ENCODE data around the gene OCLN. TPM values are rescaled to one million over a fixed set of nuclear protein-coding genes. Genes with fewer than 3 reads are reported as not detected.

Gene OCLN
- total and polyA plus RNA-seq, 9 of the 15 experiments (the other 6 are each of a cell fraction or from before 2014, with no cell fraction given): 0.05 to 0.29 (median 0.15) TPM

DNA sequence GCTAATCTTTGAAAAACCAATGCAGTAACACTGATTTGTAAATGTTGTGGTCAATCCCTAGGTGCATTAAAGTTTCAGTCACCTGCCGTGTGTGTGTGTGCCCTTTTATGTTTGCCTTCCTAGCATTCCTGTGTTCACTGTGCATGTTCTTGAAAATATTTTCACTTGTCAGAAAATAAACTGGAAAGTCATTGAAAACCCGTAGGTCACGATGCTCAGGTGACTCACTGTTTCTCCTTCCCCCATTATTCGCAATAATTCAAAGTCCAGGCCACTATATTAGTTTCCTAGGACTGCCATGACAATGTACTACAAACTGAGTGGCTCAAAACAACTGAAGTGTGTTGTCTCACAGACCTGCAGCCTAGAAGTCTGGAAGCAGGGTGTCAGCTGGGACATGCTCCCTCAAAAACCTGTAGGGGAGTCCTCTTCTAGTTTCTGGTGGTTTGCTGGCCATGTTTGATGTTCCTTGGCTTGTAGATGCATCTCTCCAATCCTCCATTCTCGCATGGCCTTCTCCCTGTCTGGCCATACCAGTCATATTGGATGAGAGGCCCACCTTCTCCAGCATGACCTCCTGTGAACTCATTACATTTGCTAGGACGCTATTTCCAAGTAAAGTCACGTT is 48.3 kb upstream of the OCLN start:
- H3K27me3 ChIP-seq (ENCODE audit: control insufficient read depth in 2 of 2, insufficient read depth in 2 of 2, low read length in 2 of 2): no peaks in the 10 kb centered on the region
- H3K4me2 ChIP-seq (ENCODE audit: insufficient read depth, low read length): no peak overlapping the region
- no peaks in the 10 kb centered on the region for H3K79me2 ChIP-seq (ENCODE audit: control insufficient read depth, insufficient read depth, low read length)
- H3K9me3 ChIP-seq (replicated peaks; ENCODE audit: control insufficient read depth, insufficient read depth, low read depth, low read length): no peaks in the 10 kb centered on the region
- no peaks in the 10 kb centered on the region for H3K9me1 ChIP-seq (ENCODE audit: control insufficient read depth, insufficient read depth, low read length)
- in situ Hi-C loops (cut with MboI): no loop called here
- no peak overlapping the region for H3K27ac ChIP-seq (ENCODE audit: extremely low read depth, low read depth, low read length)
- WGBS (ENCODE audit: insufficient coverage, low coverage, missing lambda C conversion rate): 24% methylated on average over 7 of the region's 7 CpGs
- no peak overlapping the region for H3K4me3 ChIP-seq
- TF ChIP-seq HDAC1 (IDR thresholded peaks at IDR 0.05) (no peak), RBM17 (IDR thresholded peaks at IDR 0.05; ENCODE audit: borderline replicate concordance, low read depth, low read length) (no peak), ZNF707 (CRISPR knock-in tag; conservative IDR thresholded peaks at IDR 0.05) (no peak)
- TF ChIP-seq, protein P1, sequence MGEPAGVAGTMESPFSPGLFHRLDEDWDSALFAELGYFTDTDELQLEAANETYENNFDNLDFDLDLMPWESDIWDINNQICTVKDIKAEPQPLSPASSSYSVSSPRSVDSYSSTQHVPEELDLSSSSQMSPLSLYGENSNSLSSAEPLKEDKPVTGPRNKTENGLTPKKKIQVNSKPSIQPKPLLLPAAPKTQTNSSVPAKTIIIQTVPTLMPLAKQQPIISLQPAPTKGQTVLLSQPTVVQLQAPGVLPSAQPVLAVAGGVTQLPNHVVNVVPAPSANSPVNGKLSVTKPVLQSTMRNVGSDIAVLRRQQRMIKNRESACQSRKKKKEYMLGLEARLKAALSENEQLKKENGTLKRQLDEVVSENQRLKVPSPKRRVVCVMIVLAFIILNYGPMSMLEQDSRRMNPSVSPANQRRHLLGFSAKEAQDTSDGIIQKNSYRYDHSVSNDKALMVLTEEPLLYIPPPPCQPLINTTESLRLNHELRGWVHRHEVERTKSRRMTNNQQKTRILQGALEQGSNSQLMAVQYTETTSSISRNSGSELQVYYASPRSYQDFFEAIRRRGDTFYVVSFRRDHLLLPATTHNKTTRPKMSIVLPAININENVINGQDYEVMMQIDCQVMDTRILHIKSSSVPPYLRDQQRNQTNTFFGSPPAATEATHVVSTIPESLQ (CRISPR knock-in tag; IDR thresholded peaks at IDR 0.05): no peak
- TF ChIP-seq, protein P2, sequence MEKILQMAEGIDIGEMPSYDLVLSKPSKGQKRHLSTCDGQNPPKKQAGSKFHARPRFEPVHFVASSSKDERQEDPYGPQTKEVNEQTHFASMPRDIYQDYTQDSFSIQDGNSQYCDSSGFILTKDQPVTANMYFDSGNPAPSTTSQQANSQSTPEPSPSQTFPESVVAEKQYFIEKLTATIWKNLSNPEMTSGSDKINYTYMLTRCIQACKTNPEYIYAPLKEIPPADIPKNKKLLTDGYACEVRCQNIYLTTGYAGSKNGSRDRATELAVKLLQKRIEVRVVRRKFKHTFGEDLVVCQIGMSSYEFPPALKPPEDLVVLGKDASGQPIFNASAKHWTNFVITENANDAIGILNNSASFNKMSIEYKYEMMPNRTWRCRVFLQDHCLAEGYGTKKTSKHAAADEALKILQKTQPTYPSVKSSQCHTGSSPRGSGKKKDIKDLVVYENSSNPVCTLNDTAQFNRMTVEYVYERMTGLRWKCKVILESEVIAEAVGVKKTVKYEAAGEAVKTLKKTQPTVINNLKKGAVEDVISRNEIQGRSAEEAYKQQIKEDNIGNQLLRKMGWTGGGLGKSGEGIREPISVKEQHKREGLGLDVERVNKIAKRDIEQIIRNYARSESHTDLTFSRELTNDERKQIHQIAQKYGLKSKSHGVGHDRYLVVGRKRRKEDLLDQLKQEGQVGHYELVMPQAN (IDR thresholded peaks at IDR 0.05; ENCODE audit: borderline replicate concordance): no peak
- TF ChIP-seq, protein P3, sequence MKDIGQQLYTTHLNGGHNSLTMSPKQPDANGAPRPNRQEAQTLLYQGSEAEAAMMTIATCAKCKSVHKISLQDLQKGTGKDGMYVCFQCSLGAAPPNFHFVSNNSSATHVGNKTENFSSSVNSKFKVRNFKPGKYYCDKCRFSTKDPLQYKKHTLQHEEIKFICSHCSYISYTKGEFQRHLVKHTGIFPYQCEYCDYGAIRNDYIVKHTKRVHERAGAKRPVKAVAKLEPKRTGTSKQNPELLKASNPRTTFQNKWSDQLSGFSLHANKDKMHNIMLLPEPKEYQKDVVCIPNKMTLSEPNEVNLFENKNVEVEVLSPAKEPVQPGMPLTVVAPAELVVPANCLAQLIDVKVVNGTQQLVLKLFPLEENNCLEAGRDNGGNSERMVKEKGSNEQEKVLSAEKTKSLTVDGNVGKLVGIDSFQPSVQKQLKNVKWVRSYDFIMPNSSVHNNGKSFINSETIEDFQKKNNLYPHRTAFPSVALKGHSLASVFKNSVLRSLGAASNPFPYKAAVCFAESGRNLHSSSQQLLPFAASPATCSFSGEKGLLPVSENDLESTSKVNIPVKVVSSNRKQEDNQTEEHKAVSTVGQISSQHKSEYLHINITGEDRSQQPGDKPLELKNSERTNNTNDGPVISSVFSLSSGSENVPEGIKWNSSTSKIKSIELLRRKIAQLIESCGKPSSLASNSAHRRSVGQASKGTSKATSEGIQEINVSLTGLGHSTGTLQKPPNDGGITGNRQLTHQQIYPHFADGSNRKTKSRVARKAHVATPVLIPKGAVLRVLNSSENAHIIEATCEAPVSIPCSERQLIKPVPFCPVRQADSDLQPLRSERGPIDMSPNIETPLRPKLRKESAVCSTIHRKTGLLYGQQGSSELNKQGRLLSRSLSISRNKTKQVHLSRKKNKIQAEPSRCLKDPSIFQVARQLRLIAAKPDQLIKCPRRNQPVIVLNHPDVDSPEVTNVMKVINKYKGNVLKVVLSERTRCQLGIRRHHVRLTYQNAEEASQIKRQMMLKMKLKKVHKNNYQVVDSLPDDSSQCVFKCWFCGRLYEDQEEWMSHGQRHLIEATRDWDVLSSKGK (CRISPR knock-in tag; IDR thresholded peaks at IDR 0.05): no peak
- ATAC-seq (no peak), DNase-seq (ENCODE audit: extremely low read depth in 1 of 4, low spot score in 3 of 4) (no peak), FAIRE-seq (peak; percentile 15)
- no peak overlapping the region for H3K9ac ChIP-seq (ENCODE audit: insufficient read depth in 1 of 2, low read depth in 2 of 2, low read length in 2 of 2)
- BruUV-seq (replicated peaks): no TSS peak
- POLR2A ChIA-PET: no interaction called here
- CTCF ChIA-PET (ENCODE audit: low intra/inter-chr PET ratio): no interaction called here
- no peaks in the 10 kb centered on the region for H4K20me1 ChIP-seq (replicated peaks; ENCODE audit: control insufficient read depth, insufficient read depth, low read length)
- peak overlapping the region; percentile 22; the same call in 1 of the 2 replicates for H2AFZ ChIP-seq (ENCODE audit: low read depth, low read length)
- intact Hi-C loops (cut with micrococcal nuclease): no loop called here
- no peaks in the 10 kb centered on the region; a peak in 1 of 5 replicates for H3K4me1 ChIP-seq (replicated peaks in 1 of 2; ENCODE audit: control insufficient read depth in 2 of 2, insufficient read depth in 2 of 2, low read length in 2 of 2)
- H3K36me3 ChIP-seq (ENCODE audit: control insufficient read depth, insufficient read depth, low read length): no peaks in the 10 kb centered on the region

Measured in K562 (cell line).